ENCODE data around the gene DOCK3. TPM values are rescaled to one million over a fixed set of nuclear protein-coding genes. Genes with fewer than 3 reads are reported as not detected.
"Not testable (repeated sequence)": the region's sequence is repeated elsewhere in the genome, so short reads cannot be mapped to it uniquely, and the experiment has no call there.

DOCK3 gene
- total RNA-seq, 1 donor from 2014 or later, result 1.3 TPM

GRCh38 chr3:51354731-51355615 is 680.2 kb downstream of the DOCK3 start:
- DNase-seq (ENCODE audit: low read depth), result no peak

- DNase-seq (ENCODE audit: low read depth), result no peak
These were observed 681.3 kb downstream of the DOCK3 start for GRCh38 chr3:51355891-51356578.

- DNase-seq (ENCODE audit: low read depth), result no peak
These were observed 683.1 kb downstream of the DOCK3 start for GRCh38 chr3:51357856-51358255.

DNA sequence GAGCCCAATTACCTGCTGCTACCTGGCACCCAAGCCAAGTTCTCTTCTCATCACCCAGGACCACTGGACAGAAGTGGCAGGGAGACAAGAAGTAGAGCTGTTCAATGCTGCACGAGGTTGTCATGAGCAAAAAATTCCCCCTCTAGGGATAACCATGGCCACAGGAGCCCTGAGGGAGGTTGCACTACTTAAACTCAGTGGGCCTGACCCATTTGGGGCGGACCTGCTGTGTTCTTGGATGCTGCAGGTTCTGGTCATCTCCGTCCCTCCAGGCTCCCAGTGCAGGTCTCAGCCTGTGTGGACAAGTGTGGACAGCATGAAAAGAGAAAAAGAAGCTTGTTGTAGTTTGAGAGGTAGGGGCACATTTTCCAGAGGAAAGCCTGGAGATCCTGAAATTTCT is 684.3 kb downstream of the DOCK3 start:
- no peak for DNase-seq (ENCODE audit: low read depth)

- DNase-seq (ENCODE audit: low read depth), result no peak
These were observed 686.1 kb downstream of the DOCK3 start for GRCh38 chr3:51360806-51361205.

DNA sequence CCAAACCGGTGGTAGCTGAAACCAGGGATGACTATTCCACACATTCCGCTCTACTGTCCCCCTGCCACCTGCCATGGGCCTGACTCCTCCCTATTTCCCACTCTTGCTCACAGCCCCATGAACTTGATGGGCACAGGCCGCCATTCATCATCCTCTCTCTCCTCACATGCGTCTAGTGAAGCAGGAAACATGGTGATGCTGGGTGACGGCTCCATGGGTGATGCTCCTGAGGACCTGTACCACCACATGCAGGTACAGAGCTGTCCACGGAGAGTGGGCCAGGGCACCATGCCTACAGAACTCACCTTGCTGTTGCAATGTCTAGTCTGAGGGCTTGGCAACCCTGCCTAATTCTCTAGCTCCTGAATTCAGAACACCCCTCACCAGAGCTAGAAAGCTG is 687.0 kb downstream of the DOCK3 start:
- no peak for DNase-seq (ENCODE audit: low read depth)

DNA sequence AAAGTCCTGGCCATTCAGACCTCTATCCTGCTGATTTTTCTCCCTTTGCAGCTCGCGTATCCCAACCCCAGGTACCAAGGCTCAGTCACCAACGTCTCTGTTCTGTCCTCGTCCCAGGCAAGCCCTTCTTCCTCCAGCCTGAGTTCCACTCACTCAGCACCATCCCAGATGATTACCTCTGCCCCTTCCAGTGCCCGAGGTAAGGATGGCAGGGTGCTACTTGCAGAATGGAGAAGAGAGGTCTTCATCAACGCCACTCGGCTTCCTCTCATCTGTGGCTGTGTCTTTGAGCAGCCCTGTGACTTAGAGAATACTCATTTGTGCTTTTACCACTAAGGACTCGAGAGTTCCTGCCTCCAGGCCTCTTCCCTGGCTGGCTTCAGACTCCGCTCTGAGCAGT is 687.7 kb downstream of the DOCK3 start:
- DNase-seq (ENCODE audit: low read depth), result no peak

- not testable (repeated sequence) for DNase-seq (ENCODE audit: low read depth)
These were observed 693.5 kb downstream of the DOCK3 start for GRCh38 chr3:51368276-51368675.

DNA sequence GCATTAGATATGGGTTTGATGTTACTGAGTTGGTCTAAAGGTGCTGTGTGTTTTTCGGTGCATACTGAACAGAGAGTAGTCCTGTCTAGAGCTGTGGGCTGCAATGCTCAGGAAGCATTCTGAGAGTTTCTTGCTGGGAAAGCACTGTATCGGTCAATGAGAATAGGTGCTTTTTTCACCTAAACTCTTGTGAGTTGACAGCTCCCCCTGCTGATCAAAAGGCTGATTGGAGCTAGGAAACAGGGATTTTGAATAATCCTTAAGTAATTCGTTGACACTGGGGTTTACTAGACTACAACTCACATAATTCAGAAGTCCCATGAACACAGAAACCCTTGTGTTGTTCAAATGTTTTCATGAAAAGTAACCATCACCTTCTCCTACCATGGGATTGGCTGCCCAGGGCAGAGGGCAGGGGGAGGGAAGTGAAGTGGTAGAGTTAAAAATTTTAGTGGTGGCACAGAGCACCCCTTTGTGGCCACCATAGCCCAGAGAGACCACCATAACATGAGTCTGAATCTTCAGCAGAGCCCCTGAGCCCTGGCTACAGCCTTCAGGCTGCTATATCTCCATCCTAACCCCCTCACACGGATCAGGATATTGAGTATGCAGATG is 697.3 kb downstream of the DOCK3 start:
- DNase-seq (ENCODE audit: low read depth), result peak; percentile 78

- DNase-seq (ENCODE audit: low read depth), result no peak
These were observed 699.1 kb downstream of the DOCK3 start for GRCh38 chr3:51373658-51374421.

GRCh38 chr3:51374456-51374855 is 699.7 kb downstream of the DOCK3 start:
- no peak for DNase-seq (ENCODE audit: low read depth)

DNA sequence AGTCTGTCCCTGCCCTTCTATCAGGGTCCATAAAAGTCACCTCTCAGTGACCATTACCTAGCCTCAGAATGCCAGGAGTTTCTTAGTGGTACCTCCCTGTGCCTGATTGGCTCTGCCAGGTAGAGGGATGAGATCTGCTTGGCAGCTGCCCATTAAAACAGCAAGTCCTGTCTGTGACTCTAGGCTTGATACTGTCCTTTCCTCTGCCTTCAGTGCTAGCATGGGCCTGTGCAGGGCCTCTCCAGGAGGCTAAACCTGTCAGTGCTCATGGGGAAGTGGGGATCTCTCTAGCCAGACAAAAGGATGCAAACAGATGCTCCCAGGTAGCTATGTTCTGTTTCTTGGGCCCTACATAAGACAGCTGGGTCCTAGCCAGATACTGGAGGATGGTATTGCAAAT is 700.4 kb downstream of the DOCK3 start:
- DNase-seq (ENCODE audit: low read depth), result no peak

DNA sequence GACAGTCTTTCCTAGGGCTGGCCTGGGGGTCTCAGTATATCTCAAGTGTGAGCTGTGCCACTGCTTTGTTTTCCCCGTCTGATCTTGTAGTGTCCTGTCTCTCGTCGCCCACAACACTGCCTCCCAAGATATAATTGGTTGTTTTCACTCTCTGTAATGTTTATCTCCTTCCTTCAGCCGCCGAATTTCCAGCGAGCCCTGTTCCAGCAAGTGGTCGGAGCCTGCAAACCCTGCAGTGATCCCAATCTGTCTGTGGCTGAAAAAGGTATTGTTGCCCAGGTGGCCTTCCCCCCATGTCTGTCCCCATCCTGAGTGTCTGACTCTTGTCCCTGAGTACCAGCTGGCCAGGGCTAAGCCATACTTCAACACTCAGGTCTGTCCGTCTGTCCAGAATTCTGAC is 700.8 kb downstream of the DOCK3 start:
- no peak for DNase-seq (ENCODE audit: low read depth)

DNA sequence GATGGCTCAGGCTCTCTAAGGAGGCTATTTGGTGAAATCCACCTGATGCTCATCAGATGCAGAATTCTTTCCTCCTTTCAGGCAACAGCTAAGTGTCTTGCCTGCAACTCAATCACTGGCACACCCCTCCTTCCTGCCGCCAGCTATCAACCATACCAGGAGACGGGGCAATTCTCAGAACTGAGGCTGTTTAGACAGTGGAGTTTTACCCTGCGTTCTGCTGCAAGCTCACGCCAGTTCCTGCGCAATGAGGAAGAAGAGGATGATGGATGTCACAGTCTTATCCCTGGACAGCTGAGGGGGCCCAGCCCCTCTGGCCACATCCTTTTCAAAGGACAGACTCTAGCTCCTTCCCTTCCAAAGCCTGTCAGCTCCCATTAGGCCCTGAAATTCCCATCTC is 703.3 kb downstream of the DOCK3 start:
- DNase-seq (ENCODE audit: low read depth), result no peak

DNA sequence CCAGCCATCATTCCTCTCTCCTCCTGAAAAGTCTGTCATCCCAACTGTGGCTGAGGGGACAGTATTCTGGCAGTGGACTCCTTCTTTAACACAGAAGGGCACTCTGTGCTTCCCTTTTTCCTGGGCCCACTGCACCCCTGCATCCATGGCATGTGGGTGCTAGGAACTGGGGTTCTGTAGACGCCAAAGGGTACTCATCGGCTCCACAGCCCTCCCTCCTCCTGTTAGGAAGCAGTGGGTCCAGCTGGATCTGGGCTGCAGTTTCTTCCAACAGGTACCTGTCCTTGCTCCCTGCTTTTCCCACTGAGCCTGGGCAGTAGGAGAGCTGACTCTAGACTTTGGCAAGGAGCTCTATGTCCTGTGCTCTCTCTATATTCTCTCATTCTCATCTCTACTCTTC is 704.0 kb downstream of the DOCK3 start:
- DNase-seq (ENCODE audit: low read depth), result no peak

- peak; percentile 76 for DNase-seq (ENCODE audit: low read depth)
These were observed 704.6 kb downstream of the DOCK3 start for GRCh38 chr3:51379301-51379700.

DNA sequence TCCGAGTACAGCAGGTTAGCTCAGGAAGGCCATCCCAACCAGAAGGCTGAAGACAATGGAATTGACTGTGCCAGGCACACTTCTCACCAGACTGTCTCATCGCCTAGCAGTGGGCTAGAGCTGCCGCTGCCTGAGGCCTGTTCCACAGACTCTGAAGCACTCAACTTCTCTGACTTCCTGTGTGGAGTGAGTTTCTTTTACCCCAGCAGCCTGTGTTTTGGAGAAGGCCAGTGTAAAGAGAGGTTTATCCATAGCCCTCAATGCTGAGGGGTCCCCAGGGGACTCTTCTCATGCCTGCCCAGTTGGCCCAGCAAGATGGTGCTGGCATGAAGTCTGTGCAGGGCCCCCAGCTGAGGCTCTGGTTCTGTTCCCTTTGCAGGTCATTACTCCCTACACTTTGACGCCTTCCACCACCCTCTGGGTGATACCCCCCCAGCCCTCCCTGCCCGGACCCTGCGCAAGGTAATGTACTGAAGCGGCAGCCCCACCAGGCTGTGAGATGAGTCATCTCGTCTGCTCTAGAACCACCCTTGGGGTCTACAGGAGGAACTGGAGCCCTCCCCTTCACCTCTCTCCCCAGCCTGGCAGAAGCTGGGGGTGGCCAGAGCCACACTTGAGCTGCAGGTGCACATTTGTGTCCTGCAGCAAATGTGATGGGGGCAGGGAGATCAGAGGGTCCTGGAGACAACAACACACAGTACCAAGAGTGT is 705.2 kb downstream of the DOCK3 start:
- DNase-seq (ENCODE audit: low read depth), result no peak

- DNase-seq (ENCODE audit: low read depth), result no peak
These were observed 706.0 kb downstream of the DOCK3 start for GRCh38 chr3:51380601-51381332.

GRCh38 chr3:51381333-51381705 is 706.6 kb downstream of the DOCK3 start:
- DNase-seq (ENCODE audit: low read depth), result no peak

DNA sequence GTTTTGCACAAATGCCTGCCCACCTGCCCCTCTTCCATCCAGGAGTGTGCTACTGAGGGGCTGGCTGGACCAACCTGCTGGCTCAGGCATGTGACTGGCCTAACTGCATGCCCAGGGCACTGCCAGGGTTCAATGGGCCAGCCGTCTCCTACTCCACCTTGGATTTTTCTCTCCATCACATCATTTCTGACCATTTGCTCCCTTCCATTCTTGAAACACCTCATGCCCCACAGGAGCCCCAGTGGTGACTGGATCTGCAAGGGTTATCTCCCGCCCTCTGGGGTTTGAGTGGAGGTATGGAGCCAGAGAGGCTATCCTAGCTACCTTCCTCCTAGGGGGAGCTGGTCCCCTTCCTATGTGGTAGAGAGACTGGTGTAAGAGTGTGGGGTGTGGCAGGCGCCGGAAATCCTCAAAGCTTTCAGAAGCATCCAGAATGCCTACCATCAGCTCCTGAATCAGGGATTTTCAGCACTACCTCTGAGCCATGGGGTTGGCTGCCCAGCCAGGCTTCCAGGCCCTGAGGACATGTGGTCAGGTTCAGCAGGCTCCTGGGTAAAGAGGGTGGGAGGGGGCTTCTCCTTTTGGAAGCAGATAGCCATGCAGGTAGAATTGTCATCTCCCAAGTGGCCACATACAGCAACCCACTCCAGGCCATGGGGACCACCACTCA is 707.5 kb downstream of the DOCK3 start:
- DNase-seq (ENCODE audit: low read depth), result no peak
